Muscle of back (tissue), 13 donors: ENCODE data around the gene OR2K2. TPM values are rescaled to one million over a fixed set of nuclear protein-coding genes. Genes with fewer than 3 reads are reported as not detected.
"Not testable (repeated sequence)": the region's sequence is repeated elsewhere in the genome, so short reads cannot be mapped to it uniquely, and the experiment has no call there.

Experiments
- DNase-seq, 3 donors: peaks; one replicate each; pipeline versions ENCODE4 v3.0.0 to v3.0.0-alpha.2; 2013
- long read RNA-seq, 9 donors: transcript quantifications; one replicate each; lab custom pipeline, GENCODE V29; 2026
- polyA plus RNA-seq, 10 donors: library from polyadenylated mRNA; unstranded; fragments of 120-200 nt; gene quantifications; one replicate each; pipeline ENCODE4 v1.2.1, GENCODE V29; 2013; ENCODE audit not compliant: insufficient read length in 10 of 10

The OR2K2 gene
- not detected for polyA plus RNA-seq
- long read RNA-seq, donor 1: 0 reads
- long read RNA-seq, donor 2: 0 reads
- long read RNA-seq, donor 3: 0 reads
- long read RNA-seq, donor 4, partial matches to known transcripts: 0 of 1 reads
- long read RNA-seq, donor 4, other reads (novel, unspliced or antisense): 0 of 1 reads
- long read RNA-seq, donor 5: 0 reads
- long read RNA-seq, donor 6: 0 reads
- long read RNA-seq, donor 7: 0 reads
- long read RNA-seq, donor 8: 0 reads
- long read RNA-seq, donor 9: 0 reads

GRCh38 chr9:111330124-111330523 lies at the start of gene OR2K2:
OR2K2 (minus strand) TSS chr9:111330224; CDS start chr9:111328433, 1,791 bp downstream.
- DNase-seq: no peak

GRCh38 chr9:111375817-111376564 lies 46.0 kb upstream of the OR2K2 start:
- DNase-seq: no peak

- no peak for DNase-seq
Observed at GRCh38 chr9:111375062-111375461, 45.0 kb upstream of the OR2K2 start.

- DNase-seq: no peak
Observed at GRCh38 chr9:111372297-111372696, 42.3 kb upstream of the OR2K2 start.

- DNase-seq: no peak
Observed at GRCh38 chr9:111366978-111367377, 37.0 kb upstream of the OR2K2 start.

GRCh38 chr9:111362526-111362925 lies 32.5 kb upstream of the OR2K2 start:
- DNase-seq: no peak

GRCh38 chr9:111360881-111361280 lies 30.9 kb upstream of the OR2K2 start:
- no peak for DNase-seq

GRCh38 chr9:111356481-111357244 lies 26.6 kb upstream of the OR2K2 start:
- DNase-seq: peak; percentile 39 to 72 (median 57)

GRCh38 chr9:111352545-111352944 lies 22.5 kb upstream of the OR2K2 start:
- DNase-seq: no peak

GRCh38 chr9:111350556-111350955 lies 20.5 kb upstream of the OR2K2 start:
- peak in 1 of 3 donors; percentile 57 for DNase-seq

GRCh38 chr9:111349766-111350165 lies 19.7 kb upstream of the OR2K2 start:
- DNase-seq: no peak

- DNase-seq: peak in 1 of 3 donors; percentile 8
Observed at GRCh38 chr9:111348821-111349271, 18.8 kb upstream of the OR2K2 start.

GRCh38 chr9:111334318-111334863 lies 4.4 kb upstream of the OR2K2 start:
- not testable (repeated sequence) for DNase-seq

- DNase-seq: no peak
Observed at GRCh38 chr9:111320631-111321030, 9.4 kb downstream of the OR2K2 start.

GRCh38 chr9:111316796-111317195 lies 13.2 kb downstream of the OR2K2 start:
- no peak for DNase-seq

- no peak for DNase-seq
Observed at GRCh38 chr9:111305914-111306313, 24.1 kb downstream of the OR2K2 start.

- DNase-seq: not testable (repeated sequence)
Observed at GRCh38 chr9:111304000-111304399, 26.0 kb downstream of the OR2K2 start.

- DNase-seq: no peak
Observed at GRCh38 chr9:111301195-111301594, 28.8 kb downstream of the OR2K2 start.

- DNase-seq: peak in 1 of 3 donors; percentile 10
Observed at GRCh38 chr9:111300140-111300735, 29.8 kb downstream of the OR2K2 start.

GRCh38 chr9:111299599-111299966 lies 30.4 kb downstream of the OR2K2 start:
- peak in 1 of 3 donors; percentile 11 for DNase-seq

GRCh38 chr9:111298731-111299598 lies 31.1 kb downstream of the OR2K2 start:
- DNase-seq: peak; percentile 75 to 92 (median 79)
